K562 (cell line): ENCODE measurements around the gene OBSL1.

Experiments
- CTCF ChIP-seq, 3 experiments: IDR thresholded peaks in 2 of 3; conservative IDR thresholded peaks in 1 of 3; 2 replicates each; pipeline ENCODE4 v1.5.1; 2011 to 2012; ENCODE audit warnings: low read length in 3 of 3, mild to moderate bottlenecking in 3 of 3, control low read depth in 2 of 3, improper control_type of control experiment in 1 of 3, inconsistent platforms in 1 of 3, low read depth in 1 of 3, mixed read lengths in 1 of 3, moderate library complexity in 1 of 3; ENCODE audit not compliant: insufficient read depth in 2 of 3
- DNMT1 ChIP-seq: fragments of 450-650 bp; IDR thresholded peaks from 2 replicates; pipeline ENCODE4 v1.6.1; 2016; ENCODE audit warnings: antibody characterized with exemption, mild to moderate bottlenecking
- FOSL1 ChIP-seq: fragments of 200-800 bp; sonication (Bioruptor generic); conservative IDR thresholded peaks from 2 replicates; pipeline ENCODE4 v1.6.1; 2016; ENCODE audit warnings: missing genetic modification characterization, missing compliant biosample characterization
- GATA2 ChIP-seq: sonication (generic); formaldehyde crosslinking; IDR thresholded peaks from 2 replicates; pipeline ENCODE4 v1.4.0; 2020; ENCODE audit warnings: mild to moderate bottlenecking, missing genetic modification reagents
- HDAC1 ChIP-seq, 2 experiments: fragments of 450-650 bp; IDR thresholded peaks; 2 replicates each; pipeline ENCODE4 v1.6.1; 2016 to 2017; ENCODE audit warnings: inconsistent platforms in 1 of 2, mild to moderate bottlenecking in 1 of 2, moderate library complexity in 1 of 2
- POLR2A ChIP-seq: fragments of 450-650 bp; conservative IDR thresholded peaks from 2 replicates; pipeline ENCODE4 v1.6.1; 2016
- RFX1 ChIP-seq: fragments of 450-650 bp; IDR thresholded peaks from 2 replicates; pipeline ENCODE4 v1.6.1; 2016; ENCODE audit warnings: mild to moderate bottlenecking, moderate library complexity
- ZNF12 ChIP-seq: sonication (generic); formaldehyde crosslinking; IDR thresholded peaks from 2 replicates; pipeline ENCODE4 v1.4.0; 2020; ENCODE audit warnings: mild to moderate bottlenecking, missing genetic modification reagents
- ZNF449 ChIP-seq: fragments of 250-450 bp; sonication (Bioruptor Pico); IDR thresholded peaks from 2 replicates; pipeline ENCODE4 v1.8.0; 2022; ENCODE audit warnings: moderate library complexity, mild to moderate bottlenecking, inconsistent platforms

- no peak for TF ChIP-seq CTCF (IDR thresholded peaks at IDR 0.05 in 2 of 3, conservative IDR thresholded peaks at IDR 0.05 in 1 of 3; ENCODE audit: insufficient read depth in 2 of 3, low read depth in 1 of 3, low read length in 3 of 3)
- 0 out of 2 replicates have a peak, but pooled peaks have one; percentile 40 for TF ChIP-seq POLR2A
- TF ChIP-seq RFX1, result no peak
- no peak for TF ChIP-seq HDAC1 (IDR thresholded peaks at IDR 0.05)
- TF ChIP-seq DNMT1, result no peak
- no peak for TF ChIP-seq ZNF449 (CRISPR knock-in tag)
- no peak for TF ChIP-seq FOSL1 (tag)
- TF ChIP-seq ZNF12 (CRISPR knock-in tag), result no peak
- no peak for TF ChIP-seq GATA2 (CRISPR knock-in tag)
These were observed 60.7 kb downstream of the OBSL1 start for GRCh38 chr2:219510512-219511135.
